Uterus (tissue), 4 donors: ENCODE data around the gene GRPR. TPM values are rescaled to one million over a fixed set of nuclear protein-coding genes. Genes with fewer than 3 reads are reported as not detected.
"Not testable (repeated sequence)": the region's sequence is repeated elsewhere in the genome, so short reads cannot be mapped to it uniquely, and the experiment has no call there.

ENCODE experiments used
- DNase-seq, 2 donors: peaks; one replicate each; pipeline ENCODE4 v3.0.0-alpha.2; 2019 to 2020
- H3K27ac ChIP-seq, 2 donors: fragments of 200-600 bp; sonication (generic); 1 replicate in 1 of 2; 2 replicates in 1 of 2; pipeline ENCODE4 v1.5.1; 2016 to 2018
- H3K27me3 ChIP-seq, 2 donors: fragments of 200-600 bp; sonication (generic); one replicate each; pipeline ENCODE4 v1.5.1; 2018 to 2019; ENCODE audit warnings: control low read depth in 1 of 2
- H3K36me3 ChIP-seq, 2 donors: fragments of 200-600 bp; sonication (generic); one replicate each; pipeline ENCODE4 v1.5.1; 2019; ENCODE audit warnings: control low read depth in 1 of 2
- H3K4me1 ChIP-seq, 2 donors: fragments of 200-600 bp; sonication (generic); one replicate each; pipeline ENCODE4 v1.5.1; 2018 to 2019; ENCODE audit warnings: control low read depth in 1 of 2
- H3K4me3 ChIP-seq, 2 donors: fragments of 200-600 bp; sonication (generic); 1 replicate in 1 of 2; 2 replicates in 1 of 2; pipeline ENCODE4 v1.5.1; 2018 to 2019; ENCODE audit warnings: mild to moderate bottlenecking in 1 of 2
- H3K9me3 ChIP-seq, 2 donors: fragments of 200-600 bp; sonication (generic); one replicate each; pipeline ENCODE4 v1.5.1; 2019; ENCODE audit warnings: control low read depth in 1 of 2
- CTCF ChIP-seq, 4 experiments: fragments of 200-600 bp in 2 of 4; fragments of 450-650 bp in 2 of 4; sonication (generic) in 2 of 4; IDR thresholded peaks; one replicate each; pipeline ENCODE4 v1.5.1; 2016 to 2019; ENCODE audit warnings: antibody characterized with exemption in 4 of 4, mild to moderate bottlenecking in 2 of 4, moderate library complexity in 1 of 4
- POLR2A ChIP-seq, 2 donors: fragments of 450-650 bp; IDR thresholded peaks; one replicate each; pipeline ENCODE4 v1.6.1; 2016; ENCODE audit warnings: antibody characterized with exemption in 2 of 2, mild to moderate bottlenecking in 1 of 2, moderate library complexity in 1 of 2
- intact Hi-C: fragments of 100-400 bp; cut with DNase I; formaldehyde crosslinking; loops from one replicate; pipeline ENCODE4 v1.15.1; 2023; ENCODE audit warnings: low total_unique reads
- total RNA-seq, 4 donors: library from RNA; depleted of rRNA in 3 of 4; stranded (reverse); fragments of >200 nt in 3 of 4; gene quantifications; one replicate each; pipeline versions ENCODE4 v1.1.0 to v1.2.4, GENCODE V29; 2014 to 2023
- donor health status: DM: yes; HTN: yes; CAD: no.

The GRPR gene
- total RNA-seq, 4 donors from 2014 or later, result 0.48 to 0.77 (median 0.67) TPM; not detected in 1

- DNase-seq, result no peak
- Histone ChIP-seq H3K36me3 (no peaks in the 10 kb centered on the region), H3K9me3 (no peaks in the 10 kb centered on the region), H3K4me1 (no peaks in the 10 kb centered on the region), H3K27ac (no peak overlapping the region), H3K27me3 (peaks cover 0 to 4% of the 10 kb centered on the region in 2 donors), H3K4me3 (no peak overlapping the region)
- TF ChIP-seq CTCF (IDR thresholded peaks at IDR 0.05) (no peak), POLR2A (IDR thresholded peaks at IDR 0.05) (no peak)
- intact Hi-C loops, result no loop called here
These were observed 18.3 kb downstream of the GRPR start for GRCh38 chrX:16141422-16142245.

GRCh38 chrX:16142246-16142558, 18.8 kb downstream of the GRPR start:
- Histone ChIP-seq H3K36me3 (no peaks in the 10 kb centered on the region), H3K4me1 (no peaks in the 10 kb centered on the region), H3K27me3 (peaks cover 0 to 4% of the 10 kb centered on the region in 2 donors), H3K27ac (no peak overlapping the region), H3K4me3 (no peak overlapping the region), H3K9me3 (no peaks in the 10 kb centered on the region)
- intact Hi-C loops, result no loop called here
- no peak for DNase-seq
- TF ChIP-seq POLR2A (IDR thresholded peaks at IDR 0.05) (no peak), CTCF (IDR thresholded peaks at IDR 0.05) (no peak)

DNA sequence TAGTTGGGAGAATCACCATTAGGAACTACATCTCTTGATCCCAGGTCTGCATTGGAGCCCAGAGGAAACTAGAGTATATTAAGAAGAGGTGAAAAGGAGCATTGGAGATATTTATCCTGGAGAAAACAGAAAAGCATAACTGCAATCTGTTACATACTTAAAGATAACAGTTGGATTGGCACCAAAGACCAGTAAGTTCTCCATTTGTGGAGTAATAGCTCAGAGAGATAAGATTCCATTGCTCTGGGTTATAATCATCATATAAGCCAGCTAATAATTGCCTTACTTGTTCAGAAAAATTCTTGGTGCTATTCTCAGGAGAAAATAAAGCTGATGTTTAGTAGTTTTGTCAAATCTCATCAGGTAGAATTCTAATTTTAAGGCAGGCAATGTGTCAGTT, 20.6 kb downstream of the GRPR start:
- Histone ChIP-seq H3K4me1 (no peaks in the 10 kb centered on the region), H3K27me3 (peaks cover 0 to 4% of the 10 kb centered on the region in 2 donors), H3K9me3 (no peaks in the 10 kb centered on the region), H3K4me3 (no peak overlapping the region), H3K27ac (no peak overlapping the region), H3K36me3 (no peaks in the 10 kb centered on the region)
- intact Hi-C loops, result no loop called here
- DNase-seq, result no peak
- no peak for TF ChIP-seq CTCF (IDR thresholded peaks at IDR 0.05)
- TF ChIP-seq POLR2A (IDR thresholded peaks at IDR 0.05), result no peak

DNA sequence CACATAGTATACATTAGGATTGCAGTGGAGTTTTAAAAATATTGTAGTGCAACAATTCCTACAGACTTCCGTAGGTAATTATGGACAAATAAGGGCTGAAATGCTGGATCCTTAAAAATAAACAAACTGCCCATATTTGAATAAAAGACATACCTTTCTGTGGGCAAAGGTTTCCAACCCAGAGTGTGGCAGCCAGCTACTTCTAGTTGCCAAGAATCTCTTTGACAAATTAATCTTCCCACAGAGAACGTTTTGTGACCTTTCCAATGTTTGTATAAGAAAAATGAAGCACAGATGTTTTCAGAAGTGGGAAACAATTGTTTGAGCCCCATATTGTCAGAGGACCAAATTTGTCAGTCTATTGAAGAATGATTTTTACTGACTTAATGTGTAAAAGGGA, 21.1 kb downstream of the GRPR start:
- intact Hi-C loops, result no loop called here
- Histone ChIP-seq H3K9me3 (no peaks in the 10 kb centered on the region), H3K4me1 (no peaks in the 10 kb centered on the region), H3K4me3 (no peak overlapping the region), H3K27ac (no peak overlapping the region), H3K27me3 (peaks cover 0 to 4% of the 10 kb centered on the region in 2 donors), H3K36me3 (no peaks in the 10 kb centered on the region)
- no peak for DNase-seq
- no peak for TF ChIP-seq CTCF (IDR thresholded peaks at IDR 0.05)
- TF ChIP-seq POLR2A (IDR thresholded peaks at IDR 0.05), result no peak

DNA sequence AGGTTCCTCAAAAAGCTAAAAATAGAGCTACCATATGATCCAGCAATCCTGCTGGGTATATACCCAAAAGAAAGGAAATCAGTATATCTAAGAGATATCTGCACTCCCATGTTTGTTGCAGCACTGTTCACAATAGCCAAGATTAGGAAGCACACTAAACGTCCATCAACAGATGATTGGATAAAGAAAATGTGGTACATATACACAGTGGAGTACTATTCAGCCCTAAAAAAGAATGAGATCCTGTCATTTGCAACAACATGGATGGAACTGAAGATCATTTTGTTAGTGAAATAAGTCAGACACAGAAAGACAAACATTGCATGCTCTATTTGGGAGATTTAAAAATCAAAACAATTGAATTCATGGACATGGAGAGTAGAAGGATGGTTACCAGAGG, 21.7 kb downstream of the GRPR start:
- DNase-seq, intact Hi-C loops, H3K9me3 ChIP-seq, H3K4me1 ChIP-seq, H3K27me3 ChIP-seq, H3K27ac ChIP-seq, H3K4me3 ChIP-seq, H3K36me3 ChIP-seq: not testable (repeated sequence)
